Nephron (organoid): Measurements from ENCODE around the gene F2R.
"Not testable (repeated sequence)": the region's sequence is repeated elsewhere in the genome, so short reads cannot be mapped to it uniquely, and the experiment has no call there.

ENCODE experiments used
- H3K27ac Mint-ChIP-seq, 3 experiments: 2 replicates each; pipeline ENCODE4 v1.8.0; 2020; ENCODE audit warnings: mixed read lengths in 3 of 3, mild to moderate bottlenecking in 2 of 3, moderate library complexity in 1 of 3
- H3K27me3 Mint-ChIP-seq: 2 replicates; pipeline ENCODE4 v1.8.0; 2021; ENCODE audit warnings: low read depth, mild to moderate bottlenecking, moderate library complexity, mixed read lengths
- H3K36me3 Mint-ChIP-seq: 2 replicates; pipeline ENCODE4 v1.8.0; 2020; ENCODE audit warnings: low read depth, mixed read lengths
- H3K4me1 Mint-ChIP-seq: 2 replicates; pipeline ENCODE4 v1.8.0; 2020; ENCODE audit warnings: mixed read lengths
- H3K4me3 Mint-ChIP-seq, 3 experiments: 2 replicates each; pipeline ENCODE4 v1.8.0; 2020; ENCODE audit warnings: mild to moderate bottlenecking in 3 of 3, mixed read lengths in 3 of 3, moderate library complexity in 2 of 3
- H3K9me3 Mint-ChIP-seq: 2 replicates; pipeline ENCODE4 v1.8.0; 2020; ENCODE audit warnings: mixed read lengths
- TF ChIP-seq, protein P1 (sequence below), 3 experiments: fragments of 200-600 bp; sonication (generic); IDR thresholded peaks; one replicate each; pipeline ENCODE4 v1.5.0; 2021; ENCODE audit warnings: antibody characterized with exemption in 3 of 3; ENCODE audit not compliant: unreplicated experiment in 3 of 3

The F2R gene

DNA sequence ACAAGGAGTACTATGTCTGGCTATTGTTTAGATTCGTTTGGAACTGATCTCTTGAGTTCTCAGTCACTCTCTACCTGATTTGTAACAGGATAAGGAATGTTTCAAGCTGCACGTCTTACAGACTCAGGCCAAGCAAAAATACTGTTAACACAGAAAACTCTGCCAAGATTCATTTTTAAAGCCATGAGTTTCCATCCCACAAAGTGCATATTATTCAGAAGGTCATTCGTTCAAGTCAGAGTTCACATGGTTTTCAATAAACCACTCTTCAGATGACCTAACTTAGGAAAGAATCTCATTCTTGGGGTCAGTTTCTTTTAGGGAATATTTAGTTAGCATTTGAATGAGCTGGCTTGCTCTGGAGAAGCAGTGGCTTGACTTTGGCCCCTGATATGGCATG lies 49.3 kb downstream of the F2R start:
- Mint-ChIP-seq H3K27me3 (no peaks in the 10 kb centered on the region), H3K36me3 (no peaks in the 10 kb centered on the region), H3K4me3 (no peak overlapping the region), H3K27ac (no peak overlapping the region), H3K9me3 (peaks cover 15% of the 10 kb centered on the region), H3K4me1 (no peaks in the 10 kb centered on the region)
- TF ChIP-seq, protein P1, sequence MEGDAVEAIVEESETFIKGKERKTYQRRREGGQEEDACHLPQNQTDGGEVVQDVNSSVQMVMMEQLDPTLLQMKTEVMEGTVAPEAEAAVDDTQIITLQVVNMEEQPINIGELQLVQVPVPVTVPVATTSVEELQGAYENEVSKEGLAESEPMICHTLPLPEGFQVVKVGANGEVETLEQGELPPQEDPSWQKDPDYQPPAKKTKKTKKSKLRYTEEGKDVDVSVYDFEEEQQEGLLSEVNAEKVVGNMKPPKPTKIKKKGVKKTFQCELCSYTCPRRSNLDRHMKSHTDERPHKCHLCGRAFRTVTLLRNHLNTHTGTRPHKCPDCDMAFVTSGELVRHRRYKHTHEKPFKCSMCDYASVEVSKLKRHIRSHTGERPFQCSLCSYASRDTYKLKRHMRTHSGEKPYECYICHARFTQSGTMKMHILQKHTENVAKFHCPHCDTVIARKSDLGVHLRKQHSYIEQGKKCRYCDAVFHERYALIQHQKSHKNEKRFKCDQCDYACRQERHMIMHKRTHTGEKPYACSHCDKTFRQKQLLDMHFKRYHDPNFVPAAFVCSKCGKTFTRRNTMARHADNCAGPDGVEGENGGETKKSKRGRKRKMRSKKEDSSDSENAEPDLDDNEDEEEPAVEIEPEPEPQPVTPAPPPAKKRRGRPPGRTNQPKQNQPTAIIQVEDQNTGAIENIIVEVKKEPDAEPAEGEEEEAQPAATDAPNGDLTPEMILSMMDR (IDR thresholded peaks at IDR 0.05; ENCODE audit: unreplicated experiment in 3 of 3) = no peak

DNA sequence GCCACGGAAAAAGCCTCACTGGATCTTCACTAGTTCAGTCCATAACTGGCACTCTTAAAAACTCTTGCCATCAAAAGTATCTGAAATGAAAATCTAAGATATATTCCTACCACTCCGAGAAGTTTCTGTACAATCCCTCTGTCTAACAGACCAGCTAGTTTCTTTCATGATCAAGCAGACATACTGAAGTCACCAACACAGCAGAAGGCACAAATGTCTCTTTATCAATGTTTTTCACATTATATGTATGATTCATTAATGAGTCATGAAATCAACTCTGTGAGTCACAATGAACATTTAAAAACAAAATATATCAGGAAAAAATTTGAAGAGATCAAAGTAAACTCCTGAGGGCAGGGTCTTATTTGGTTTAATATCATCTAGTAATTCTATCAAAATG lies 50.8 kb downstream of the F2R start:
- no peaks in the 10 kb centered on the region for H3K36me3 Mint-ChIP-seq
- TF ChIP-seq, protein P1 (IDR thresholded peaks at IDR 0.05; ENCODE audit: unreplicated experiment in 3 of 3) = no peak
- H3K27ac Mint-ChIP-seq = no peak overlapping the region
- no peak overlapping the region for H3K4me3 Mint-ChIP-seq
- no peaks in the 10 kb centered on the region for H3K27me3 Mint-ChIP-seq
- H3K4me1 Mint-ChIP-seq = peaks cover under 1% of the 10 kb centered on the region
- H3K9me3 Mint-ChIP-seq = peaks cover 15% of the 10 kb centered on the region

DNA sequence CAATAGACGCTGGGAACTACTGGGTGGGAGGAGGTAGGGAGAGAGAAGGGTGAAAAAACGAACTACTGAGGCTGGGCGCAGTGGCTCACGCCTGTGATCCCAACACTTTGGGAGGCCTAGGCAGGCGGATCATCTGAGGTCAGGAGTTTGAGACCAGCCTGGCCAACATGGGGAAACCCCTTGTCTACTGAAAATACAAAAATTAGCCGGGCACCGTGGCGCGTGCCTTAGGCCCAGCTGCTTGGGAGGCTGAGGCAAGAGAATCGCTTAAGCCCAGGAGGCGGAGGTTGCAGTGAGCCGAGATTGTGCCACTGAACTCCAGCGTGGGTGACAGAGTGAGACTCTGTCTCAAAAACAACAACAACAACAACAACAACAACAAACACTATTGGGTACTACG lies 55.1 kb downstream of the F2R start:
- H3K27ac Mint-ChIP-seq = peak overlapping the region in 1 of 3 experiments; percentile 62
- not testable (repeated sequence) for H3K9me3 Mint-ChIP-seq, H3K4me3 Mint-ChIP-seq, H3K27me3 Mint-ChIP-seq, H3K36me3 Mint-ChIP-seq, H3K4me1 Mint-ChIP-seq

DNA sequence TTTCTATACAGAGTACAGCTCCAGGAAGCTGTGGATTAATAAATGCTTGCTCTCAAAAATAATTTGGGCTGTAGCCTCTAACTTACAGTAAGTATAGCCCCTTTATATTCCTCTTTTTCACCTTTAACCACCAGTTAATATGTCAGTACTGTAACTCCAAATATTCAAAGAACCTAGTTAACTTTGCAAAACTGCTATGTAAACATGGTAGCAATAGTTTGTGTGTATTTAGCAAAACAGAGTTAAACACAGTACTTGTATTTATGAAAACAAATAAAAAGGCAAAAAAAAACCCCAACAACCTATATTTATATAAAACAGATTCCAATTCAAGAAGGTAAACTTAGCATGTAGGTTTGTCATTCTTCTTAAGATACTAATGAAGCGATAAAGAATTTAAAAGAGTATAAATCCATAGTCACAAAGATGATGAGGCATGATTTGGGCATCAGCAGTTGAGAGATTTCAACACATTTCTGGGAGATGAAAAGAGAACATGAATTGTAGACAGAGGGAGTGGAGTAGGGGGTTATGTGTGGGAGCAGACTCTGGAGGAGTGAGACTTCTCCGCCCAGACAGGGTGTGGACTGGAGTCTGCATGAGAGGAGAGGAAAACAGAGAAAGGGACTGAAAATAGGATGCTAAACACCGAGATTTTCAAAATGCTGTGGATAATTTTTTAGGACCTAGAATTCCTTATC lies 55.9 kb downstream of the F2R start:
- Mint-ChIP-seq H3K4me3 (peak overlapping the region in 1 of 3 experiments; percentile 20), H3K27ac (peak overlapping the region; percentile 20 to 54 (median 25)), H3K27me3 (no peaks in the 10 kb centered on the region), H3K9me3 (no peaks in the 10 kb centered on the region), H3K4me1 (peaks cover 9% of the 10 kb centered on the region), H3K36me3 (no peaks in the 10 kb centered on the region)
- TF ChIP-seq, protein P1 (IDR thresholded peaks at IDR 0.05; ENCODE audit: unreplicated experiment in 3 of 3) = no peak

DNA sequence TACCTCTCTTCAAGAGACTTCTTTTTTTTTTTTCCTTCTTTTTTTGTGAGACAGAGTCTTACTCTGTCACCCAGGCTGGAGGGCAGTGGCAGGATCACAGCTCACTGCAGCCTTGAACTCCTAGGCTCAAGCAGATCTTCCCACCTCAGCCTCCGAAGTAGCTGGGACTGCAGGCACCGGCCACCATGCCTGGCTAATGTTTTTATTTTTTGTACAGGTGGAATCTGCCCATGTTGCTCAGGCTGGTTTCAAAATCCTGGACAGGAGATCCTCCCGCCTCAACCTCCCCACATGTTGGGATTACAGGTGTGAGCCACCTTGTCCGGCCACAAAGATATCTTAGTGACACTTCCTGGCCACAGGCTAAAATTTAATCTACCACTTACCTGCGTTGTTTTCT lies 60.0 kb downstream of the F2R start:
- Mint-ChIP-seq H3K4me3 (no peak overlapping the region), H3K36me3 (no peaks in the 10 kb centered on the region), H3K9me3 (no peaks in the 10 kb centered on the region), H3K27ac (no peak overlapping the region), H3K4me1 (peaks cover 9% of the 10 kb centered on the region), H3K27me3 (no peaks in the 10 kb centered on the region)
- TF ChIP-seq, protein P1 (IDR thresholded peaks at IDR 0.05; ENCODE audit: unreplicated experiment in 3 of 3) = no peak

DNA sequence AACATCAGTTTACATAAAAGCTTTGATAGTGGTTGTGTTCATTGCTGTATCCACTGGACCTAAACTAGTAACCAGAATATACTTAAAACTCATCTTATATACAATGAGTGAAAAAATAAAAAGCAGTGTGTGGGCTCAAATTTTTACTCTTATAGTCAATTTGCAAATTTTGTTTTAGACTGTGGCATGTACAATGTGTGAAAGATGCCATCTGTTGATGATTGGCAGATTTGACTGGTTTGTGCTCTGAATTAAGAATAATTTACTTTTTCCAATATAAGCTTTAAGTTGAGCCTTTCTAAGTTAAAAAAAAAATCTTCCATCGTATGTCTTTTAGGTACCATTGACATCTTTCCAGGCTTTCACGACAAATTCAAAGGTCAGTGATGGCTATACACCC lies 60.5 kb downstream of the F2R start:
- TF ChIP-seq, protein P1 (IDR thresholded peaks at IDR 0.05; ENCODE audit: unreplicated experiment in 3 of 3) = no peak
- no peak overlapping the region for H3K27ac Mint-ChIP-seq
- no peaks in the 10 kb centered on the region for H3K9me3 Mint-ChIP-seq
- no peaks in the 10 kb centered on the region for H3K27me3 Mint-ChIP-seq
- H3K4me1 Mint-ChIP-seq = peaks cover 9% of the 10 kb centered on the region
- no peaks in the 10 kb centered on the region for H3K36me3 Mint-ChIP-seq
- no peak overlapping the region for H3K4me3 Mint-ChIP-seq

DNA sequence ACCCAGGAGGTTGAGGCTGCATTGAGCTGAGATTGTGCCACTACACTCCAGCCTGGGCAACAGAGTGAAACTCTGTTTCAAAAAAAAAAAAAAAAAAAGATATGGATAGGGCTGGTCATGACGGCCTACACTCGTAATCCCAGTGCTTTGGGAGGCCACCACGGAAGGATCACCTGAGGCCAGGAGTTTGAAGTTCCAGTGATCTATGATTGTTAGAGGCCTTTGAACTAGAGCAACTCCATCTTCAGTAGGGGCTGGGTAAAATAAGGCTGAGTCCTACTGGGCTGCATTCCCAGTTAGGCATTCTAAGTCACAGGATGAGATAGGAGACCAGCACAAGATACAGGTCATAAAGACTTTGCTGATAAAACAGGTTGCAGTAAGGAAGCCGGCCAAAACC lies 64.7 kb downstream of the F2R start:
- H3K4me1 Mint-ChIP-seq = peaks cover 11% of the 10 kb centered on the region
- not testable (repeated sequence) for H3K9me3 Mint-ChIP-seq, H3K27me3 Mint-ChIP-seq, H3K36me3 Mint-ChIP-seq, H3K27ac Mint-ChIP-seq, H3K4me3 Mint-ChIP-seq
